Measurements from ENCODE around the gene ZNF268.

GRCh38 chr12:133251732-133252131, 70.4 kb downstream of the ZNF268 start:
- TF ChIP-seq EZH2 (IDR thresholded peaks at IDR 0.05; ENCODE audit: borderline replicate concordance, low read depth, low read length, severe bottlenecking) (no peak), CTCF (IDR thresholded peaks at IDR 0.05; ENCODE audit: borderline replicate concordance, extremely low read depth, low read length, poor library complexity, severe bottlenecking) (no peak)

Measured in DND-41 (cell line).